NCI-H2196 (cell line): ENCODE measurements around the gene RFX2.

Source experiments
- DNase-seq: peaks from one replicate; lab custom pipeline; 2025; ENCODE audit not compliant: unreplicated experiment; lab: John Stamatoyannopoulos, UW

RFX2 gene

DNA sequence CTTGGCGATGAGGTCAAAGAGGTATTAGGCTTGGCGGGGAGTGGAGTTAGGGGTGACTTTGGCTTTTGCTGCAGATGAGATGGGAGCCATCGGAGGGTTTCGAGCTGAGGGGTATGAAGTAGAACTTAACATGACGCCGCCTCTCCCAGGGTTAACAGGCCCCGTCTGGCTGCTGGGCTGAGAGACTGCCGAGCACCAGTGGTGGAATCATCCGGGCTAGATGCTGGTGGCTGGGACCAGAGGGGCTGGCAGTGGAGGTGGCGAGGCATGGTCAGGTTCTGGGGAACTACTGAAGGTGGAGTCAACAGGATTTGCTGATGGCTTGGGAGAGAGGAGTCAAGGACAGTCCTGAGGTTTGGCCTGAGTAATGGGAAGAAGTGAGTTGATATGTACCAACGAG, 4.9 kb downstream of the RFX2 start:
- DNase-seq, result no peak

DNA sequence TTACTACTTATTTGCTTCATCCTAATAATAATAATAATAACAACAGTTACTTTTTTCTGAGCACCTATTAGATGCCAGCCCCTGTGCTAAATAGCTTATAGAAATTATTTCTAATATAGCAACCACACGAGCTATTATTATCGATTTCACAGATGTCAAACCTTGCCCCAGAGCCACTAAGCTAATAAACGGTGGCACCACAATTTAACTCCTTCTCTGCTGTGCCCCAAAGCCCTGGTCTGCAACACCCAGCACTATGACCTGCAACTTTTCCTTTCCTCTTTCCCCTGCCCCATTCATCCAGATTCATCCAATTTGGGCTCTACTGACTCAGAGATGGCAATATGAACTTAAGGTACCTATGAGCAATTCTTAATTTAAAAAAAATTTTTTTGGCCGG, 6.4 kb downstream of the RFX2 start:
- no peak for DNase-seq

DNA sequence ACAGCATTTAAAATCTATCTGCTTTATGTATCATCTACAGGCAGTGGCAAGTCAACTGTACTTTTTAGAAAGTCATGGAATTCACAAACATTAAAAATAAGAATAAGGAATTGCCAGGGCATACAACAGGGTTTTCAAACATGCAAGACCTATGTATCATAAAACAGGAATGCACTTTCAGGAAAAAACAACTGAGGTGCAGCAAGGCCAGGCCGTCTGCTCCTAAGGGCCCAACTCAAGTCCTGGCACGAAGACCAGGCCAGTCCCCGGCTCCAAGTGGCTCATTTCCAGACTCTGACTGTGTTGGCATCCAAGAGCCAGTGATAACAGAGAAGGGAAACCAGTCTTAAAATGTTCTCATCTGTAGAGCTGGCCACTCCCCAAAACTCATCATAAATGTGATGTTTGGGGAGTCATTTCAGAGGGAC, 7.1 kb downstream of the RFX2 start:
- DNase-seq, result peak; percentile 19

DNA sequence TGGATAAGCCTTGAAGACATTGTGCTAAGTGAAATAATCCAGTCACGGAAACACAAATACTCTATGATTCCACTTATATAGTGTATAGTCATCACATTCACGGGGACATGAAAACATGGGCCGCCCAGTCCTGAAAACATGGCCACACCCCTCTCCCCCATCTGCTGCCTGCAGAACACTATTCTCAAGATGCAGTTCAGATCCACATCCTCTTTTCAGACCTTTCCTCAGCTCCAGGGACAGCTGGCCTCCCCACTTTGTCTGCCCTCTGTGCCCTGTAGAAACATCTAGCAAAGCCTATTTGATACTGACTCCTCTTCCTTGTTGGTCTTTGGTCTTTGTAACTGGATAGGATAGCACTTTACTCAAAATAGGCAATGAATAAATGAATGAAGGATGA, 8.3 kb downstream of the RFX2 start:
- no peak for DNase-seq

DNA sequence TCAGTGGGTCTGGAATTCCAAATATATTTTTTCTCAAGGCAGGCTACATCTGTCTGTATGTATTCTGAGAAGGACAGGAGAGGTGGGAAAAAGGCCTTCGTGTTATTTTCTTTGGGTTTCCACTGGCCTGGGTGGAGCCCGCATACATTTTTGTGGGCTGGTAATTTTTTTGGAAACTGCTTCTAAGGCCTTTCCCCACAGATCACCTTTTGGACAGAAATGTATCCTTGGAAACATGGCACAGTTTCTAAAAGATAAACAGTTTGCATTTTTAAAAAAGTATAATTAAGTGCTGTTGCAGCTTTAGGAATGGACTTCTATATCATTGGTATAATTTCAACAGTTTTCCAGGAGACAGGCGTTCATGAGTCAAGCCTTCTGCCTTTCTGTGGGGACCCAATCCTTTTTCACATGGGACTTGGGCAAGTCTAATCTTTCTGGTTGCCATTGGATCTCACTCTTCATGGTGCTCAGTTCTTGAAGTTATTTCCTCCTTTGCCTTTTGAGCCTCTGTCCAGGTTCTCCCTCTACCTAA, 8.9 kb downstream of the RFX2 start:
- DNase-seq, result no peak

DNA sequence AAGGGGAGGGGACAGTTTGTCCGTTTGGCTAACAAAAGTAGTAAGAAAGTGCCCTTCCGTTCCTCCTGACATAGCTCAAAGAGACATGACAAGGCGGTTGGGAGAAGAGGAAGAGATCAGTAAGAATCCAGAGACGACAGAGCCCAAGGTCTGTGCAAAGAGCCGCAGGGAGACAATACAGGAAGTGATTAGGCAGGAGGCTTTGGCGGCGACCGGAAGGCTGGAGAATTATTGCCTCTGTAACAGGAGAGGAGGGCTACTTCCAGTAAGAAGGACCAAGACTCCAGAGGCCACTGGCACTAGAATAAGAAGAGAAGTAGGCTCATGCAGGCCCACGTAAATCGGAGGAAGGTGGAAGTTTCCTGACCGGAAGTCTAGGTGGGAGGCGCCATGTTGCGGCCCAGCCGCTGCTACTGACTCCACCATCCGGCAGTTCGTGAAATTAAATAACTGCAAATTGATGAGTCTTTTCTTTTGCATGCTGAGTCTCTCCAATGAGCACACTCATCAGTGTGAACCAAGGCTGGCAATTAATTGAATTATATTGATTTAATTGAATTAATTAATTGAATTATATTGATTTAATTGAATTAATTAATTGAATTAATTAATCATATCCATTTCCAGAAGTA, 9.9 kb downstream of the RFX2 start:
- DNase-seq, result no peak

DNA sequence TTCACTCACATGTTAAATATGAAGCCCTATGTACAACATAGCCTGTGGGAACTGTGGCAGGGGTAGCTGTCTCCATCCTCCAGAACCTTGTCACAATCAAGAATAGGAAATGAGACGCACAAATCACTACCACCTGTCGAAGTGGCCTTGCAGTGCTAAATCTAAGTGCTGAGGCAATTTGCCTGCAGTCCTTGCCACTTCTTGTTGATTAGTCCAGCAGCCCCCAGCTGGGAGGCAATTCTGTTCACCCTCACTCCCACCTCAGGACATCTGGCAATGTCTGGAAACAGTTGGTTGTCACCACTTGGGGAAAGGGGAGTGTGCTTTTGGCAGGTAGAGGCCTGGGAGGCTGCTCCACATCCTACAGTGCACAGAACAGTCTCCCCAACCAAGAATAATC, 10.7 kb downstream of the RFX2 start:
- no peak for DNase-seq

DNA sequence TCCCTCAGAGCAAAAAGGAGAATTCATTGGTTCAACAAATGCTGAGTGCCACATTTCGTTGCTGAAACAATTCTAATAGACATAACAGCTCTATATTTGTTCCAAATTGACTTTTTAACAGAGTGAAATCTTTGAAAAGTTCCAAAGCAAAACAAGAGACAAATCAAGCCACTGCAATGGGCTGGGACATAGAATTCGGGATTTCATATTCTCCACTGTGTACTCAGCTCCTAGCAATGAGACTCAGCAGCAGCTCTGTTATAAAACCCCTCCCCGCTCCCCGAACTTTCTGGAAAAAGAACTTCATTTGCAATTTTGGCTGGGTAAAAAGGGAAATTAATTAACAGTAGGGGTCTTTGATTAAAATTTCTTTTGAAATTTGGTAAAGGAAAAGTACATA, 11.3 kb downstream of the RFX2 start:
- no peak for DNase-seq

DNA sequence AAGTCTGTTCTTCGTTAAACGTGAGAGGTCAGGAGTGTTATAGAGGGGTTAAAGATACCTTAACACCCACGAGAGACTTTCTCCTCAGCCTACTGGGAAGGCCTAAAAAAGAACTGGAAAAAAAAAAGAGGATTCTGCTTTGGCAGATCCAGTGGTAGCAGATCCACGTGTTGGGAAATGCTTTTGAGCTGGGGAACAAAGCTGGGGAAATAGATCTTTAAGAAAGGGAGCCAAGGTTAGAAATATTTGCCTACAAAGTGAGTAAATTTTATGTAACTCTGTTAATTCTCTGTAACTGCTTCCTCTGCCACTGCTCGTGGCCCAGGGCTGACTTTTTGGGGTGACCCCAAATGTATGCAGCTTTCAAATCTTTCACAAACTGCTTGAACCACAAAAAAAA, 11.7 kb downstream of the RFX2 start:
- DNase-seq, result no peak

DNA sequence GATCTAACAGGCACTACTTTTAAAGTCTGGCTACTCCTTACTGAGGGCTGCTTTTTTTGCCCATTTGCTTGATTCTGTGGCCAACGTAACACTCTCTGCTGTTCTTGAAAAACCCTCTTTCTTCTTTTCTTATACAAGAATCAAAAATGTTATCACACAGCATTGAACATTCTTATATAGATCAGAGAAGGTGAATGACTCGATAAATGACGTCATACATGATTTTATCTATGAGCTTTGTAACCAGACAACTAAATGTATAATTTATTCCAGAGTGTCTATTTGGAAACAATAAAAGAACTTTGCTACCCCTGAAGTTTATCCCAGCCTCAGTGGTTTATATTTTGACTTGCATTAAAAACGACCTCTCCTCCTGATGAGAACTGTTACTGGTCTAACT, 12.4 kb downstream of the RFX2 start:
- no peak for DNase-seq

DNA sequence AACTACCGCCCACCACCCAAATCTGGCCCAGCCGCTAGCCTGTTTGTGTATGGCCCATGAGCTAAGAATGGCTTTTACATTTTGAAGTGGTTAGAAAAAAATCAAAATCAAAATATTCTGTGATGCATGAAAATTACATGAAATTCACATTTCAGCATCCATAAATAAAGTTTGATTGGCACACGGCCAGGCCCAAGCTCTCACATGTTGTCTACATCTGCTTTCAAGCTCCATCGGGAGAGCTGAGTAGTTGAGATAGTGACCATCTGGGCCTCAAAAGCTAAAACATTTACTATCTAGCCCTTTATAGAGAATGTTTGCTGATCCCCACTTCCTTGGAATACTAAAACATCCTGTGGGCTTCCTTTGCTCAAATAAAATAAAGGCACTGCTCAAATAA, 14.5 kb downstream of the RFX2 start:
- no peak for DNase-seq

DNA sequence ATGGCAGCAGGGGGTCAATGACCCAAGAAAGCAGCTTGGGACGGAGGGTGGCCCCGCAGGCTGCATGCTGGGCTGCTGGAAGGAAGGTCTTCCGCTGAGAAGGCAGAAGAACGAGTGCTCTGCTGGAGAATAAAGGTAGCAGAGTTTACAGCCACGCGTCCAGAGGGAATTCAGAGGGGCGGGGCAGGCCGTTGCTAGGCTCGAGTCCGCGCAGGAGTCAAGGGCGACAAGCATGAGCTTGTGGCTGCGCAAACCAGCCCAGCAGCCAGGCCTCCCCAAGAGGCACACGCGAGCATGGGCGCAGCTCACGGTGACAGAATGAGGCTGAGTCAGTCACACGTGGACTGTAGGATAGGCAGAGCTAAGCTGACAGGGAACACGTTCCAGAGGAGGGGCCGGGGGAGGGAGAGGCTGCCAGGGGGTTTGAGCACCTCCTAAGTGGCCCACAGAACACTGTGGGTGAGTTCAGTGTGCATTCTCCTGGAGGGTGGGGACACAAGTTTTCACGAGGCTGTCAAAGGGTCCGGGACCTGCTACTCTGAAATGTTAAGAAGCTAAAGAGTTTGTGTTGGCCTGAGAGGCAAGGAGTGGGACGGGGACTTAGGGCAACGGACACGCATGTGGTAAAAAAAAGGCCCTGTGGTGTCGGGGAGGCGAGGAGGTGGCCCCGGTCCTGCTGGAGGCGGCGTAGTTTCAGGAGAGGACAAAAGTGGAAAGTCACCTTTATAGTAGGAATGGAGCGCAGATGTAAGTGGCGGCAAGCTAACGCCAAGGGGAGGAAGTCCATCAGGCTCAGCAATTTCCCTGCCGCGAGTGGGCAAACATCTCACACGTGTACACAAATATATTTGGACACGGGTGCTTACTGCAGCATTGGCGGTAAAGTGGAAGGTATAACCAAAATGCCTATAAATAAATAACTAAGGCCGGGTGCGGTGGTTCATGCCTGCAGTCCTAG, 17.7 kb downstream of the RFX2 start:
- peak; percentile 64 for DNase-seq

DNA sequence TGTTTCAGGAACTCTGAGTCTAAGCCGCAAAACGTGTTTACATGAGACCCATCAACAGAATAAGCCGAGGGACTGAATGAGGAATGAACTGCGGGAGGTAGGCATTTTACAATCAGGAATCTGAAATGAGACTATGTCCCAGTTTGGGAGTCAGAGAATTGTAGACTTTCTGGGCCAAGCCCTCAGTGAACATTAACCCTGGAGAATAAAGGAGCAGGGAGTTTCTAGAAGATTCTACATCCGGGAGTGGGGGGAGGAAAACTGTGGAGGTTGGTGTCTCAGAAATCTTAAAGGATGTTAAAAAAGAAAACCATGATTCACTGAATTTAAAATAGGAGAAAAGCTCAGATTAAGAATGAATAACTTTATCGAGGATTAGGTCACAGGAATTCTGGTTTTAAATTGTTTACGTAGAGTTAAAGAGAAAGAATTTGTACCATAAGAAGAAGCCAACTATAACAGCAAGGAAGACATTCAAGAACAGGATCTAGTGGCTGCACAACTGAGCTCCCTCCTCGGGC, 18.5 kb downstream of the RFX2 start:
- no peak for DNase-seq

DNA sequence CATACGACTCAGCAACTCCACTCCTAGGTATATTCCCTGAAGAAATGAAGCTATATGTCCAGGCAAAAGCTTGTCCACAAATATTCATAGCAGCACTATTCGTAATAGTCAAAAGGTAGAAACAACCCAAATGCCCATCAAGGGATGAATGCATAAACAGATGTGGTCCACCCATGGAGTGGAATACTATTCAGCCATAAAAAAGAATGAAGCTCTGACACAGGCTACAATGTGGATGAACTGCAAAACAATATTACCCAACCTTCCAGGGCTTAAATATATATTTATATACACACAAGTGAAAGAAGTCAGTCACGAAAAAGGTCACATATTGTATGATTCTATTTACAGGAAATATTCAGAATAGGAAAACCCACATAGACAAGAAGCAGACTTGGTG, 19.7 kb downstream of the RFX2 start:
- DNase-seq, result no peak

DNA sequence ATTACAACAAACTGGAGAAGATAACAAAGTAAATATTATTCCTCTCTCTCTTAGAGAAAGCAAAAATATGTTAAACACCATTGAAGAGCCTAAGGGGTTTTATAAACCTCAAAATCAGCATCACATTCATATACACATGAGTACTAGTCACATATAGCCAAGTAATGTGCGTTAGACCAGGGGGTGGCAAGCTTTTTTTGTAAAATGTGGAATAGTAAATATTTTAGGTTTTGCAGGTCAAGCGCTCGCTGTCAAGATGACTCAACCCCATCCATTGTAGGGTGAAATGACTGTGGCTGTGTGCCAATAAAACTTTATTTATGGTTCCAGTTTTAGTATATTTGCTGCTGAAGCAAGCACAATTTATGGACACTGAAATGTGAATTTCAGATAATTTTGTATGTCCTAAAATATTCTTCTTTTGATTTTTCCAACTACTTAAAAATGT, 21.7 kb downstream of the RFX2 start:
- DNase-seq, result no peak

DNA sequence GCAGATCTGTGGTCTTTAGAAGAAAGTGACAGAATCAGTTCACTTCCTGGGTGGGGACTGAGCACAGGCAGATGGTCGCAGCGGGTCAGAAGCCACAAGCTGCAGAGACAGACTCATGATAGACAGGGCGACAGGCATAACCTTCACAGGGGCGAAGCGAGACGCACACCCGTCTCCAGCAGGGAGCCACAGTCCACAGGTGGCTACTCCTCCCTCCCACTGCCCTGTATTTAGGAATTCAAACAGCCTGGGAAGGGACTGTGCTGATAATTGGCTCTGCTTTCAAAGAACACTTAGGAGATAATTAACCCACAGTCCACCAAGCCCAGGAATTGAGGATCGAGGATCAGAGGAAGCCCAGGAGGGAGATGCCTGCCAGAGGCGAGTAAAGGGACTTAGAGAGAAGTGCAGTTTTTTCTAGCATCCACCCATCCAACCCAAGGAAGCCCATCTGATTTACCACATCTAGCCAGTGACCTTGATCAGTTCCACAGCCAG, 23.2 kb downstream of the RFX2 start:
- DNase-seq, result no peak

DNA sequence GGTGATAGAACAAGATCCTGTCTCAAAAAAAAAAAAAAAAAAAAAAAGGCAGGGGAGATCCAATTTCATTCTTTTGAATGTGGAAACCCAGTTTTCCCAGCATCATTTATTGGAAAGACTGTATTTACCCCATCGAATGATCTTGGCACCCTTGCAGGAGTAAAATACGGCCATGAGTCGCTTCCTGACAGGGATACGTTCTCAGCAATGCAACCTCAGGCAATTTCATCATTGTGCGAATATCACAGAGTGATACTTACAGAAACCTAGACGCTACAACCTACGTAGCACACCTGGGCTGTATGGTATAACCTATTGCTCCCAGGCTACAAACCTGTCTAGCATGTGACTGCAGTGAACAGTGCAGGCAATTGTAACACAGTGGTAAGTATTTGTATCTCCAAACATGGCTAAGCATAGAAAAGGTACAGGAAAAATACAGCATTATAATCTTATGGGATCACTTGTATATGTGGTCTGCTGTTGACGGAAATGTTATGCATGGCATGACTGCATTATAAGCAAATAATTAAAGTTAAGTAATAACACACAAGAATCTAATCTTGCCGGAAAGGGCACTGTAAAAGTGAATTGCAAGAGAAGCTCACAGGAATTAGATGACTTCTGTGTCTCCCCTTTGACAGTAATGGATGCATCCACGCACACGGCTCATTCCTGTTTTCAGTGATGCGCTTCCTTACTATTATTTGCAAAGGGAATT, 24.1 kb downstream of the RFX2 start:
- no peak for DNase-seq

DNA sequence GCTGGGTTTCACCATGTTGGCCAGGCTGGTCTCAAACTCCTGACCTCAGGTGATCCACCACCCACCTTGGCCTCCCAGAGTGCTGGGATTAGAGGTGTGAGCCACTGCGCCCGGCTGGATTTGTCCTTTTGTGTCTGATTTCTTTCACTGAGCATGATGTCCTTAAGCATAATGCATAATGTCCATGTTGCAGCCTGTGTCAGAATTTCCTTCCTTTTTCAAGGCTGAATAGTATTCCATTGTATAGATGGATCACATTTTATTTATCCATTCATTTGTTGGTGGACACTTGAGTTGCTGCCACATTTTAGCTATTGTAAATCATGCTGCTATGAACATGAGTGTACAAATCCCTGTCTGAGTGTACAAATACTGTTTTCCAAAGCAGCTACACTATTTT, 25.5 kb downstream of the RFX2 start:
- no peak for DNase-seq

DNA sequence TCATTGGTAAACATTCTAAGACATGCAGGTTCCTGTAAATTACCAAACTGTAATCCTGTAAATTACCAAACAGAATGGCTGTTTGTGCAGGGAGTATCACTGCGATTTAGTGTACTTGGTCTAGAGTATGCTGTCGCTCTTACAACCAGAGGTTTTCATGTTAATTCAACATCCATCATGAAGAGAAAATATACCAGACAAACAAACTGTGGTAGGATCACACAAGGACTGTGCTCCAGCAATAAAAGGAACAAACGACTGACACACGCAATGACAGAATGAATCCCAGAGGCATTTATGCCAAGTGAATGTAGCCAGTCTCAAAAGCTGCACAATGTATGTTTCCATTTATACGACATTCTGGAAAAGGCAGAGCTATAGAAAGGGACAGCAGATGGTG, 31.2 kb downstream of the RFX2 start:
- DNase-seq, result no peak

DNA sequence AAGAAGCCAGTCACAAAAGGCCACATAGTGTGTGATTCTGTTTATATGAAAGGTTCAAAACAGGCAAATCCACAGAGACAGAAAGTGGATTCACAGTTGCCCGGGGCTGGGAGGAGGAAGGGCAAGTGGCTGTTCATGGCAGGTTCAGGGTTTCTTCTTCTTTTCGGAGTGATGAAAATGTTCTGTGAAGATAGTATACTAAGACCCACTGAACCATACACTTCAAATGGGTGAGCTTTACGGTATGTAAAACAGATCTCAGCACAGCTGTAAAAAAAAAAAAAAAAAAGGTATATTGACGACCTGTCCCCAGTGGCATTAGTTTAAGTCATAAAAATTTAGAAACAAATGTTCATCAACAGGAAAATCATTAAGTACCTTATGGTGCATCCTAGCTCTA, 32.2 kb downstream of the RFX2 start:
- no peak for DNase-seq
